Measurements from ENCODE around the gene FLT3. TPM values are rescaled to one million over a fixed set of nuclear protein-coding genes. Genes with fewer than 3 reads are reported as not detected.

The FLT3 gene
- total RNA-seq, 5 donors from 2014 or later (not counting 1 experiment from before 2014, with no cell fraction given), result 0.13 to 0.48 (median 0.26) TPM

- 80% methylated on average over 1 of the region's 3 CpGs for WGBS (ENCODE audit: insufficient coverage)
- Mint-ChIP-seq H3K9me3 (no peaks in the 10 kb centered on the region), H3K36me3 (no peaks in the 10 kb centered on the region), H3K27me3 (peaks cover 0 to 3% of the 10 kb centered on the region in 2 donors), H3K4me1 (peaks cover 4 to 7% (median 6%) of the 10 kb centered on the region in 3 donors), H3K27ac (no peak overlapping the region), H3K4me3 (no peak overlapping the region)
- ChIA-PET CTCF (no interaction called here), POLR2A (no interaction called here)
- H3K36me3 ChIP-seq (ENCODE audit: control insufficient read depth in 2 of 2, extremely low read depth in 1 of 2, insufficient read depth in 1 of 2, low read length in 1 of 2), result no peaks in the 10 kb centered on the region
- H3K4me3 ChIP-seq (ENCODE audit: control insufficient read depth in 1 of 2, extremely low read depth in 1 of 2, low read length in 1 of 2), result no peak overlapping the region
- no peaks in the 10 kb centered on the region for H3K27me3 ChIP-seq (replicated peaks in 1 of 2; ENCODE audit: control insufficient read depth in 2 of 2, extremely low read depth in 1 of 2, insufficient read depth in 2 of 2, low read length in 1 of 2)
- no peaks in the 10 kb centered on the region for H3K9me3 ChIP-seq
- DNase-seq, result no peak
- H3K4me1 ChIP-seq (ENCODE audit: control insufficient read depth in 1 of 2, extremely low read depth in 1 of 2, insufficient read depth in 2 of 2, low read length in 2 of 2), result no peaks in the 10 kb centered on the region
- ATAC-seq (replicated peaks in 1 of 4), result no peak
- no peak overlapping the region for H3K27ac ChIP-seq (ENCODE audit: low read length)
Observed at GRCh38 chr13:28067491-28067890, 32.9 kb downstream of the FLT3 start.

- H3K27ac ChIP-seq (ENCODE audit: low read length), result no peak overlapping the region
- H3K36me3 Mint-ChIP-seq, result no peaks in the 10 kb centered on the region
- no peak overlapping the region for H3K4me3 Mint-ChIP-seq
- H3K27me3 ChIP-seq (replicated peaks in 1 of 2; ENCODE audit: control insufficient read depth in 2 of 2, extremely low read depth in 1 of 2, insufficient read depth in 2 of 2, low read length in 1 of 2), result peaks cover 0 to 17% of the 10 kb centered on the region in 2 experiments
- ATAC-seq (replicated peaks in 1 of 4), result no peak
- ChIA-PET POLR2A (no interaction called here), CTCF (interaction anchor here (0.6 to 0.9 kb wide), 3 partner anchors 529 to 738 kb away, joined by 3 to 4 read pairs (median 3); no protein-coding TSS in a partner anchor)
- no peaks in the 10 kb centered on the region for H3K9me3 Mint-ChIP-seq
- DNase-seq, result peak in 30 of 35 experiments; percentile 3 to 56 (median 16)
- no peaks in the 10 kb centered on the region for H3K4me1 Mint-ChIP-seq
- no peak overlapping the region for H3K27ac Mint-ChIP-seq
- peaks cover 21 to 22% of the 10 kb centered on the region in 2 donors for H3K27me3 Mint-ChIP-seq
- H3K36me3 ChIP-seq (ENCODE audit: control insufficient read depth in 2 of 2, extremely low read depth in 1 of 2, insufficient read depth in 1 of 2, low read length in 1 of 2), result no peaks in the 10 kb centered on the region
- WGBS (ENCODE audit: insufficient coverage), result 92% methylated on average over 8 of the region's 13 CpGs
- H3K4me1 ChIP-seq (ENCODE audit: control insufficient read depth in 1 of 2, extremely low read depth in 1 of 2, insufficient read depth in 2 of 2, low read length in 2 of 2), result no peaks in the 10 kb centered on the region
- H3K4me3 ChIP-seq (ENCODE audit: control insufficient read depth in 1 of 2, extremely low read depth in 1 of 2, low read length in 1 of 2), result no peak overlapping the region
- no peaks in the 10 kb centered on the region for H3K9me3 ChIP-seq
Observed at GRCh38 chr13:28058866-28059613, 41.3 kb downstream of the FLT3 start.

GRCh38 chr13:28056970-28057712, 43.2 kb downstream of the FLT3 start:
- H3K4me3 Mint-ChIP-seq, result no peak overlapping the region
- ChIA-PET CTCF (no interaction called here), POLR2A (no interaction called here)
- H3K4me1 Mint-ChIP-seq, result no peaks in the 10 kb centered on the region
- H3K9me3 Mint-ChIP-seq, result no peaks in the 10 kb centered on the region
- Histone ChIP-seq H3K9me3 (no peaks in the 10 kb centered on the region), H3K4me3 (ENCODE audit: control insufficient read depth in 1 of 2, extremely low read depth in 1 of 2, low read length in 1 of 2) (no peak overlapping the region), H3K4me1 (ENCODE audit: control insufficient read depth in 1 of 2, extremely low read depth in 1 of 2, insufficient read depth in 2 of 2, low read length in 2 of 2) (no peaks in the 10 kb centered on the region), H3K27me3 (replicated peaks in 1 of 2; ENCODE audit: control insufficient read depth in 2 of 2, extremely low read depth in 1 of 2, insufficient read depth in 2 of 2, low read length in 1 of 2) (peaks cover 0 to 19% of the 10 kb centered on the region in 2 experiments), H3K36me3 (ENCODE audit: control insufficient read depth in 2 of 2, extremely low read depth in 1 of 2, insufficient read depth in 1 of 2, low read length in 1 of 2) (no peaks in the 10 kb centered on the region), H3K27ac (ENCODE audit: low read length) (no peak overlapping the region)
- DNase-seq, result no peak
- H3K27me3 Mint-ChIP-seq, result peaks cover 21 to 22% of the 10 kb centered on the region in 2 donors
- no peaks in the 10 kb centered on the region for H3K36me3 Mint-ChIP-seq
- no peak for ATAC-seq (replicated peaks in 1 of 4)
- H3K27ac Mint-ChIP-seq, result no peak overlapping the region
- WGBS (ENCODE audit: insufficient coverage), result 67% methylated on average over 9 of the region's 13 CpGs

- Mint-ChIP-seq H3K4me3 (no peak overlapping the region), H3K4me1 (no peaks in the 10 kb centered on the region), H3K9me3 (no peaks in the 10 kb centered on the region), H3K36me3 (no peaks in the 10 kb centered on the region), H3K27me3 (peaks cover 21 to 22% of the 10 kb centered on the region in 2 donors), H3K27ac (no peak overlapping the region)
- ChIA-PET POLR2A (no interaction called here), CTCF (no interaction called here)
- Histone ChIP-seq H3K27me3 (replicated peaks in 1 of 2; ENCODE audit: control insufficient read depth in 2 of 2, extremely low read depth in 1 of 2, insufficient read depth in 2 of 2, low read length in 1 of 2) (peaks cover 0 to 19% of the 10 kb centered on the region in 2 experiments), H3K4me1 (ENCODE audit: control insufficient read depth in 1 of 2, extremely low read depth in 1 of 2, insufficient read depth in 2 of 2, low read length in 2 of 2) (no peaks in the 10 kb centered on the region), H3K36me3 (ENCODE audit: control insufficient read depth in 2 of 2, extremely low read depth in 1 of 2, insufficient read depth in 1 of 2, low read length in 1 of 2) (no peaks in the 10 kb centered on the region), H3K4me3 (ENCODE audit: control insufficient read depth in 1 of 2, extremely low read depth in 1 of 2, low read length in 1 of 2) (no peak overlapping the region), H3K9me3 (no peaks in the 10 kb centered on the region), H3K27ac (ENCODE audit: low read length) (no peak overlapping the region)
- ATAC-seq (replicated peaks in 1 of 4), result no peak
- DNase-seq, result no peak
- WGBS (ENCODE audit: insufficient coverage), result 80% methylated on average over 7 of the region's 9 CpGs
Observed at GRCh38 chr13:28056426-28056825, 44.0 kb downstream of the FLT3 start.

- Mint-ChIP-seq H3K4me1 (peaks cover 0 to under 1% (median 0%) of the 10 kb centered on the region in 3 donors), H3K4me3 (no peak overlapping the region), H3K27me3 (peaks cover 21 to 22% of the 10 kb centered on the region in 2 donors), H3K9me3 (no peaks in the 10 kb centered on the region), H3K27ac (no peak overlapping the region), H3K36me3 (no peaks in the 10 kb centered on the region)
- H3K27me3 ChIP-seq (replicated peaks in 1 of 2; ENCODE audit: control insufficient read depth in 2 of 2, extremely low read depth in 1 of 2, insufficient read depth in 2 of 2, low read length in 1 of 2), result peaks cover 0 to 16% of the 10 kb centered on the region in 2 experiments
- CTCF ChIA-PET, result no interaction called here
- DNase-seq (no peak), ATAC-seq (replicated peaks in 1 of 4) (no peak)
- WGBS (ENCODE audit: insufficient coverage), result no CpG with 5 or more reads among the region's 2 CpGs
- POLR2A ChIA-PET, result interaction anchor here in 1 of 2 donors (0.6 kb wide), 1 partner anchor 239 kb away, joined by 3 read pairs; no protein-coding TSS in a partner anchor
- H3K4me1 ChIP-seq (ENCODE audit: control insufficient read depth in 1 of 2, extremely low read depth in 1 of 2, insufficient read depth in 2 of 2, low read length in 2 of 2), result no peaks in the 10 kb centered on the region
- no peaks in the 10 kb centered on the region for H3K9me3 ChIP-seq
- H3K27ac ChIP-seq (ENCODE audit: low read length), result no peak overlapping the region
- H3K36me3 ChIP-seq (ENCODE audit: control insufficient read depth in 2 of 2, extremely low read depth in 1 of 2, insufficient read depth in 1 of 2, low read length in 1 of 2), result no peaks in the 10 kb centered on the region
- no peak overlapping the region for H3K4me3 ChIP-seq (ENCODE audit: control insufficient read depth in 1 of 2, extremely low read depth in 1 of 2, low read length in 1 of 2)
Observed at GRCh38 chr13:28055357-28055756, 45.0 kb downstream of the FLT3 start.

GRCh38 chr13:28052945-28053344, 47.4 kb downstream of the FLT3 start:
- Histone ChIP-seq H3K9me3 (no peaks in the 10 kb centered on the region), H3K36me3 (ENCODE audit: control insufficient read depth in 2 of 2, extremely low read depth in 1 of 2, insufficient read depth in 1 of 2, low read length in 1 of 2) (no peaks in the 10 kb centered on the region), H3K27ac (ENCODE audit: low read length) (no peak overlapping the region), H3K27me3 (replicated peaks in 1 of 2; ENCODE audit: control insufficient read depth in 2 of 2, extremely low read depth in 1 of 2, insufficient read depth in 2 of 2, low read length in 1 of 2) (peaks cover 0 to 15% of the 10 kb centered on the region in 2 experiments), H3K4me1 (ENCODE audit: control insufficient read depth in 1 of 2, extremely low read depth in 1 of 2, insufficient read depth in 2 of 2, low read length in 2 of 2) (no peaks in the 10 kb centered on the region), H3K4me3 (ENCODE audit: control insufficient read depth in 1 of 2, extremely low read depth in 1 of 2, low read length in 1 of 2) (no peak overlapping the region)
- H3K27me3 Mint-ChIP-seq, result peaks cover 17 to 22% of the 10 kb centered on the region in 2 donors
- H3K4me3 Mint-ChIP-seq, result no peak overlapping the region
- peaks cover 0 to 16% (median 8%) of the 10 kb centered on the region in 3 donors for H3K4me1 Mint-ChIP-seq
- H3K27ac Mint-ChIP-seq, result no peak overlapping the region
- no peaks in the 10 kb centered on the region for H3K36me3 Mint-ChIP-seq
- ATAC-seq (replicated peaks in 1 of 4), result no peak
- ChIA-PET POLR2A (interaction anchor here in 1 of 2 donors (0.6 to 0.7 kb wide), 2 partner anchors 102 to 1921 kb away, joined by 9 to 10 read pairs; no protein-coding TSS in a partner anchor), CTCF (interaction anchor here (0.6 kb wide), 2 partner anchors 17 to 656 kb away, joined by 3 read pairs; no protein-coding TSS in a partner anchor)
- no peak for DNase-seq
- no peaks in the 10 kb centered on the region for H3K9me3 Mint-ChIP-seq
